ENCODE data around the gene ADRA2B.

GRCh38 chr2:96137321-96138178 lies 21.2 kb upstream of the ADRA2B start:
- TF ChIP-seq CTCF (IDR thresholded peaks at IDR 0.05; ENCODE audit: insufficient read depth, low read length) (no peak), GABPA (IDR thresholded peaks at IDR 0.05; ENCODE audit: low read depth) (no peak), POLR2AphosphoS5 (IDR thresholded peaks at IDR 0.05; ENCODE audit: low read depth) (no peak), SPI1 (IDR thresholded peaks at IDR 0.05; ENCODE audit: borderline replicate concordance, low read depth) (no peak)

Data from HL-60 (cell line).